ES-I3 (cell line): ENCODE results near the gene ACYP2.
A peak's percentile ranks its signal among the peaks of the same experiment; 100 is the strongest.
"Not testable (repeated sequence)": the region's sequence is repeated elsewhere in the genome, so short reads cannot be mapped to it uniquely, and the experiment has no call there.

Source experiments
- H3K36me3 ChIP-seq: 2 replicates; pipeline ENCODE4 v1.6.1; 2013; ENCODE audit warnings: mild to moderate bottlenecking, low read length, control low read depth, moderate library complexity; ENCODE audit not compliant: insufficient read depth
- H3K4me1 ChIP-seq: 2 replicates; pipeline ENCODE4 v1.6.1; 2013; ENCODE audit warnings: mild to moderate bottlenecking, control low read depth, low read length; ENCODE audit not compliant: insufficient read depth
- H3K9ac ChIP-seq: 2 replicates; pipeline ENCODE4 v1.6.1; 2013; ENCODE audit warnings: low read depth, mild to moderate bottlenecking, low read length, moderate library complexity
- H3K9me3 ChIP-seq: 2 replicates; pipeline ENCODE4 v1.6.1; 2013; ENCODE audit warnings: mild to moderate bottlenecking, low read length, moderate library complexity; ENCODE audit not compliant: control insufficient read depth, insufficient read depth

ACYP2 gene

GRCh38 chr2:54308186-54308585, 192.8 kb downstream of the ACYP2 start:
- Histone ChIP-seq H3K9me3 (no peaks in the 10 kb centered on the region), H3K36me3 (no peaks in the 10 kb centered on the region), H3K9ac (no peak overlapping the region), H3K4me1 (no peaks in the 10 kb centered on the region; the same call in 1 of the 2 replicates)

GRCh38 chr2:54308782-54309181, 193.4 kb downstream of the ACYP2 start:
- Histone ChIP-seq H3K36me3 (no peaks in the 10 kb centered on the region), H3K9me3 (no peaks in the 10 kb centered on the region), H3K4me1 (no peaks in the 10 kb centered on the region; the same call in 1 of the 2 replicates), H3K9ac (no peak overlapping the region)

GRCh38 chr2:54310311-54310710, 194.9 kb downstream of the ACYP2 start:
- no peaks in the 10 kb centered on the region for H3K9me3 ChIP-seq
- no peaks in the 10 kb centered on the region for H3K36me3 ChIP-seq
- H3K9ac ChIP-seq, result no peak overlapping the region
- H3K4me1 ChIP-seq, result no peaks in the 10 kb centered on the region; the same call in 1 of the 2 replicates

- no peak overlapping the region for H3K9ac ChIP-seq
- H3K9me3 ChIP-seq, result no peaks in the 10 kb centered on the region
- H3K36me3 ChIP-seq, result no peaks in the 10 kb centered on the region
- no peaks in the 10 kb centered on the region; the same call in 1 of the 2 replicates for H3K4me1 ChIP-seq
Observed at GRCh38 chr2:54310961-54311360, 195.5 kb downstream of the ACYP2 start.

GRCh38 chr2:54313147-54313546, 197.7 kb downstream of the ACYP2 start:
- Histone ChIP-seq H3K9me3 (no peaks in the 10 kb centered on the region), H3K36me3 (no peaks in the 10 kb centered on the region), H3K9ac (no peak overlapping the region), H3K4me1 (no peaks in the 10 kb centered on the region; the same call in 1 of the 2 replicates)

GRCh38 chr2:54317973-54318372, 202.6 kb downstream of the ACYP2 start:
- no peaks in the 10 kb centered on the region for H3K9me3 ChIP-seq
- H3K36me3 ChIP-seq, result no peaks in the 10 kb centered on the region
- H3K4me1 ChIP-seq, result no peaks in the 10 kb centered on the region
- H3K9ac ChIP-seq, result no peak overlapping the region

GRCh38 chr2:54318821-54319220, 203.4 kb downstream of the ACYP2 start:
- no peaks in the 10 kb centered on the region for H3K9me3 ChIP-seq
- H3K4me1 ChIP-seq, result no peaks in the 10 kb centered on the region
- no peaks in the 10 kb centered on the region for H3K36me3 ChIP-seq
- no peak overlapping the region for H3K9ac ChIP-seq

GRCh38 chr2:54321047-54321446, 205.6 kb downstream of the ACYP2 start:
- Histone ChIP-seq H3K4me1 (no peaks in the 10 kb centered on the region), H3K9ac (no peak overlapping the region), H3K36me3 (no peaks in the 10 kb centered on the region), H3K9me3 (no peaks in the 10 kb centered on the region; the same call in 1 of the 2 replicates)

- not testable (repeated sequence) for H3K9ac ChIP-seq, H3K9me3 ChIP-seq, H3K36me3 ChIP-seq, H3K4me1 ChIP-seq
Observed at GRCh38 chr2:54324517-54324916, 209.1 kb downstream of the ACYP2 start.

GRCh38 chr2:54325148-54325547, 209.7 kb downstream of the ACYP2 start:
- Histone ChIP-seq H3K9me3 (no peaks in the 10 kb centered on the region; the same call in 1 of the 2 replicates), H3K36me3 (no peaks in the 10 kb centered on the region), H3K4me1 (no peaks in the 10 kb centered on the region), H3K9ac (no peak overlapping the region)

GRCh38 chr2:54329482-54330161, 214.2 kb downstream of the ACYP2 start:
- no peaks in the 10 kb centered on the region for H3K4me1 ChIP-seq
- H3K36me3 ChIP-seq, result no peaks in the 10 kb centered on the region
- no peaks in the 10 kb centered on the region; the same call in 1 of the 2 replicates for H3K9me3 ChIP-seq
- H3K9ac ChIP-seq, result peak overlapping the region; percentile 65

GRCh38 chr2:54330162-54330925, 214.9 kb downstream of the ACYP2 start:
- Histone ChIP-seq H3K36me3 (no peaks in the 10 kb centered on the region), H3K9me3 (no peaks in the 10 kb centered on the region; the same call in 1 of the 2 replicates), H3K9ac (peak overlapping the region; percentile 65), H3K4me1 (no peaks in the 10 kb centered on the region)

GRCh38 chr2:54330926-54331835, 215.8 kb downstream of the ACYP2 start:
- no peaks in the 10 kb centered on the region for H3K36me3 ChIP-seq
- H3K9ac ChIP-seq, result peak overlapping the region; percentile 65; the same call in 1 of the 2 replicates
- H3K9me3 ChIP-seq, result no peaks in the 10 kb centered on the region
- H3K4me1 ChIP-seq, result no peaks in the 10 kb centered on the region

- H3K4me1 ChIP-seq, result no peaks in the 10 kb centered on the region
- no peak overlapping the region for H3K9ac ChIP-seq
- no peaks in the 10 kb centered on the region for H3K9me3 ChIP-seq
- H3K36me3 ChIP-seq, result no peaks in the 10 kb centered on the region
Observed at GRCh38 chr2:54332386-54332785, 217.0 kb downstream of the ACYP2 start.
